Activated CD4-positive, alpha-beta T cell treated with anti-CD3 and anti-CD28 coated beads, Interleukin-2, amount 10 ng/mL, durations not matched to agents 24 days and 14 days (primary cell): ENCODE data around the gene GARRE1. TPM values are rescaled to one million over a fixed set of nuclear protein-coding genes. Genes with fewer than 3 reads are reported as not detected.
A peak's percentile ranks its signal among the peaks of the same experiment; 100 is the strongest.
"Not testable (repeated sequence)": the region's sequence is repeated elsewhere in the genome, so short reads cannot be mapped to it uniquely, and the experiment has no call there.

ENCODE experiments used
- DNase-seq: peaks from one replicate; pipeline ENCODE4 v3.0.0; 2022
- H3K27ac Mint-ChIP-seq: one replicate; pipeline ENCODE4 v1.8.0; 2022; ENCODE audit warnings: mild to moderate bottlenecking, mixed read lengths
- H3K27me3 Mint-ChIP-seq: one replicate; pipeline ENCODE4 v1.8.0; 2022; ENCODE audit warnings: mixed read lengths
- H3K36me3 Mint-ChIP-seq: one replicate; pipeline ENCODE4 v1.8.0; 2022; ENCODE audit warnings: low read depth, mild to moderate bottlenecking, mixed read lengths
- H3K4me1 Mint-ChIP-seq: one replicate; pipeline ENCODE4 v1.8.0; 2021; ENCODE audit warnings: mixed read lengths
- H3K4me3 Mint-ChIP-seq: one replicate; pipeline ENCODE4 v1.8.0; 2022; ENCODE audit warnings: mild to moderate bottlenecking, moderate library complexity, mixed read lengths
- H3K9me3 Mint-ChIP-seq: one replicate; pipeline ENCODE4 v1.8.0; 2021; ENCODE audit warnings: mixed read lengths
- intact Hi-C: fragments of 100-400 bp; cut with micrococcal nuclease; formaldehyde crosslinking; loops from one replicate; pipeline ENCODE4 v1.15.1; 2023
- total RNA-seq: library from RNA; stranded (reverse); gene quantifications from 2 replicates; pipeline ENCODE4 v1.2.3, GENCODE V29; 2022

The GARRE1 gene
- total RNA-seq, 1 donor from 2014 or later, result 12.0 TPM

GRCh38 chr19:34277244-34277643 lies 22.9 kb downstream of the GARRE1 start:
- H3K9me3 Mint-ChIP-seq, result no peaks in the 10 kb centered on the region
- H3K27me3 Mint-ChIP-seq, result no peaks in the 10 kb centered on the region
- DNase-seq, result no peak
- no peak overlapping the region for H3K27ac Mint-ChIP-seq
- intact Hi-C loops, result no loop called here
- peaks cover 9% of the 10 kb centered on the region for H3K4me1 Mint-ChIP-seq
- peaks cover 3% of the 10 kb centered on the region for H3K36me3 Mint-ChIP-seq
- H3K4me3 Mint-ChIP-seq, result no peak overlapping the region

GRCh38 chr19:34278783-34279182 lies 24.4 kb downstream of the GARRE1 start:
- H3K27ac Mint-ChIP-seq, result no peak overlapping the region
- peaks cover 9% of the 10 kb centered on the region for H3K4me1 Mint-ChIP-seq
- DNase-seq, result no peak
- intact Hi-C loops, result no loop called here
- peaks cover 3% of the 10 kb centered on the region for H3K36me3 Mint-ChIP-seq
- no peaks in the 10 kb centered on the region for H3K9me3 Mint-ChIP-seq
- H3K27me3 Mint-ChIP-seq, result no peaks in the 10 kb centered on the region
- H3K4me3 Mint-ChIP-seq, result no peak overlapping the region

- H3K36me3 Mint-ChIP-seq, DNase-seq, H3K9me3 Mint-ChIP-seq, H3K27me3 Mint-ChIP-seq, H3K27ac Mint-ChIP-seq, H3K4me3 Mint-ChIP-seq, H3K4me1 Mint-ChIP-seq: not testable (repeated sequence)
- intact Hi-C loops, result loop anchor here (5.0 kb wide), 1 partner anchor 36 kb away; no protein-coding TSS in a partner anchor
Measured at GRCh38 chr19:34281444-34281843, 27.1 kb downstream of the GARRE1 start.

GRCh38 chr19:34282611-34283519 lies 28.5 kb downstream of the GARRE1 start:
- peaks cover 2% of the 10 kb centered on the region for H3K4me1 Mint-ChIP-seq
- intact Hi-C loops, result loop anchor here (5.0 kb wide), 1 partner anchor 34 kb away; no protein-coding TSS in a partner anchor
- no peak overlapping the region for H3K4me3 Mint-ChIP-seq
- H3K36me3 Mint-ChIP-seq, result peaks cover 4% of the 10 kb centered on the region
- no peaks in the 10 kb centered on the region for H3K27me3 Mint-ChIP-seq
- DNase-seq, result no peak
- peaks cover 3% of the 10 kb centered on the region for H3K9me3 Mint-ChIP-seq
- no peak overlapping the region for H3K27ac Mint-ChIP-seq

- intact Hi-C loops, result loop anchor here (5.0 kb wide), 1 partner anchor 33 kb away; no protein-coding TSS in a partner anchor
- H3K4me3 Mint-ChIP-seq, result no peak overlapping the region
- no peak for DNase-seq
- peaks cover 4% of the 10 kb centered on the region for H3K36me3 Mint-ChIP-seq
- no peak overlapping the region for H3K27ac Mint-ChIP-seq
- H3K4me1 Mint-ChIP-seq, result peaks cover 11% of the 10 kb centered on the region
- H3K9me3 Mint-ChIP-seq, result peaks cover 3% of the 10 kb centered on the region
- H3K27me3 Mint-ChIP-seq, result no peaks in the 10 kb centered on the region
Measured at GRCh38 chr19:34284505-34284904, 30.2 kb downstream of the GARRE1 start.

- Mint-ChIP-seq H3K27ac (no peak overlapping the region), H3K4me3 (no peak overlapping the region), H3K36me3 (peaks cover 4% of the 10 kb centered on the region), H3K9me3 (peaks cover 3% of the 10 kb centered on the region), H3K4me1 (peaks cover 11% of the 10 kb centered on the region), H3K27me3 (no peaks in the 10 kb centered on the region)
- intact Hi-C loops, result no loop called here
- no peak for DNase-seq
Measured at GRCh38 chr19:34287662-34288140, 33.3 kb downstream of the GARRE1 start.

GRCh38 chr19:34288381-34288780 lies 34.0 kb downstream of the GARRE1 start:
- Mint-ChIP-seq H3K27ac (no peak overlapping the region), H3K27me3 (no peaks in the 10 kb centered on the region), H3K4me1 (peaks cover 11% of the 10 kb centered on the region), H3K9me3 (peaks cover 3% of the 10 kb centered on the region), H3K36me3 (peaks cover 4% of the 10 kb centered on the region), H3K4me3 (no peak overlapping the region)
- intact Hi-C loops, result no loop called here
- DNase-seq, result no peak

GRCh38 chr19:34291235-34291634 lies 36.9 kb downstream of the GARRE1 start:
- peaks cover 4% of the 10 kb centered on the region for H3K36me3 Mint-ChIP-seq
- H3K9me3 Mint-ChIP-seq, result peaks cover 3% of the 10 kb centered on the region
- H3K4me1 Mint-ChIP-seq, result peaks cover 11% of the 10 kb centered on the region
- no peak overlapping the region for H3K4me3 Mint-ChIP-seq
- DNase-seq, result no peak
- no peak overlapping the region for H3K27ac Mint-ChIP-seq
- H3K27me3 Mint-ChIP-seq, result no peaks in the 10 kb centered on the region
- intact Hi-C loops, result no loop called here

GRCh38 chr19:34295103-34295502 lies 40.7 kb downstream of the GARRE1 start:
- Mint-ChIP-seq H3K4me1 (no peaks in the 10 kb centered on the region), H3K4me3 (no peak overlapping the region), H3K36me3 (no peaks in the 10 kb centered on the region), H3K9me3 (no peaks in the 10 kb centered on the region), H3K27me3 (no peaks in the 10 kb centered on the region), H3K27ac (no peak overlapping the region)
- intact Hi-C loops, result no loop called here
- DNase-seq, result no peak

GRCh38 chr19:34298891-34299520 lies 44.7 kb downstream of the GARRE1 start:
- peak overlapping the region; percentile 1 for H3K27ac Mint-ChIP-seq
- no peaks in the 10 kb centered on the region for H3K9me3 Mint-ChIP-seq
- H3K4me3 Mint-ChIP-seq, result no peak overlapping the region
- intact Hi-C loops, result no loop called here
- peaks cover 4% of the 10 kb centered on the region for H3K36me3 Mint-ChIP-seq
- H3K4me1 Mint-ChIP-seq, result no peaks in the 10 kb centered on the region
- H3K27me3 Mint-ChIP-seq, result no peaks in the 10 kb centered on the region
- DNase-seq, result no peak

- peaks cover 4% of the 10 kb centered on the region for H3K36me3 Mint-ChIP-seq
- intact Hi-C loops, result no loop called here
- no peak overlapping the region for H3K27ac Mint-ChIP-seq
- H3K4me1 Mint-ChIP-seq, result no peaks in the 10 kb centered on the region
- H3K4me3 Mint-ChIP-seq, result no peak overlapping the region
- H3K27me3 Mint-ChIP-seq, result no peaks in the 10 kb centered on the region
- DNase-seq, result no peak
- no peaks in the 10 kb centered on the region for H3K9me3 Mint-ChIP-seq
Measured at GRCh38 chr19:34299576-34299975, 45.2 kb downstream of the GARRE1 start.

- intact Hi-C loops, result no loop called here
- Mint-ChIP-seq H3K27ac (no peak overlapping the region), H3K9me3 (no peaks in the 10 kb centered on the region), H3K27me3 (no peaks in the 10 kb centered on the region), H3K4me3 (no peak overlapping the region), H3K36me3 (peaks cover 6% of the 10 kb centered on the region), H3K4me1 (no peaks in the 10 kb centered on the region)
- no peak for DNase-seq
Measured at GRCh38 chr19:34300380-34300779, 46.0 kb downstream of the GARRE1 start.

GRCh38 chr19:34300962-34301361 lies 46.6 kb downstream of the GARRE1 start:
- Mint-ChIP-seq H3K4me3 (no peak overlapping the region), H3K9me3 (no peaks in the 10 kb centered on the region)

More at GRCh38 chr19:34300962-34301361, 46.6 kb downstream of the GARRE1 start:
- H3K4me1 Mint-ChIP-seq, result no peaks in the 10 kb centered on the region
- H3K27ac Mint-ChIP-seq, result no peak overlapping the region
- intact Hi-C loops, result no loop called here
- no peaks in the 10 kb centered on the region for H3K27me3 Mint-ChIP-seq
- DNase-seq, result no peak
- peaks cover 6% of the 10 kb centered on the region for H3K36me3 Mint-ChIP-seq
